Transverse colon (tissue), 4 donors: ENCODE measurements around the gene AFP. TPM values are rescaled to one million over a fixed set of nuclear protein-coding genes. Genes with fewer than 3 reads are reported as not detected.
A peak's percentile ranks its signal among the peaks of the same experiment; 100 is the strongest.

Source experiments
- DNase-seq: peaks from one replicate; pipeline ENCODE4 v3.0.0-alpha.2; 2019
- H3K27ac ChIP-seq, 4 donors: fragments of 200-600 bp; sonication (generic); 2 replicates each; pipeline ENCODE4 v1.5.1; 2016 to 2018; ENCODE audit warnings: inconsistent platforms in 4 of 4
- H3K27me3 ChIP-seq: fragments of 200-600 bp; sonication (generic); 2 replicates; pipeline ENCODE4 v1.5.1; 2017; ENCODE audit warnings: inconsistent platforms
- H3K36me3 ChIP-seq, 4 donors: fragments of 200-600 bp; sonication (generic); 2 replicates each; pipeline ENCODE4 v1.5.1; 2017 to 2019; ENCODE audit warnings: inconsistent platforms in 4 of 4
- H3K4me1 ChIP-seq, 4 donors: fragments of 200-600 bp; sonication (generic); 2 replicates each; pipeline ENCODE4 v1.5.1; 2017 to 2020; ENCODE audit warnings: inconsistent platforms in 4 of 4
- H3K4me3 ChIP-seq, 4 donors: fragments of 200-600 bp; sonication (generic); 1 replicate in 1 of 4; 2 replicates in 3 of 4; pipeline versions ENCODE4 v1.5.1 to v1.6.1; 2017 to 2019; ENCODE audit warnings: inconsistent platforms in 4 of 4
- H3K9me3 ChIP-seq, 2 donors: fragments of 200-600 bp; sonication (generic); 2 replicates each; pipeline ENCODE4 v1.5.1; 2017 to 2019; ENCODE audit warnings: inconsistent platforms in 2 of 2
- CTCF ChIP-seq, 5 experiments: fragments of 200-600 bp in 3 of 5; fragments of 450-650 bp in 2 of 5; sonication (generic) in 3 of 5; IDR thresholded peaks; 1 replicate in 2 of 5; 2 replicates in 3 of 5; pipeline ENCODE4 v1.5.1; 2016 to 2017; ENCODE audit warnings: antibody characterized with exemption in 5 of 5, inconsistent platforms in 3 of 5, mild to moderate bottlenecking in 2 of 5, moderate library complexity in 1 of 5
- EP300 ChIP-seq: sonication (generic); formaldehyde crosslinking; IDR thresholded peaks from one replicate; pipeline ENCODE4 v1.6.1; 2017; ENCODE audit warnings: antibody characterized with exemption, low read depth
- POLR2A ChIP-seq: fragments of 450-650 bp; IDR thresholded peaks from one replicate; pipeline ENCODE4 v1.6.1; 2016; ENCODE audit warnings: antibody characterized with exemption, mild to moderate bottlenecking, moderate library complexity
- POLR2AphosphoS5 ChIP-seq, 3 donors: sonication (generic); formaldehyde crosslinking; IDR thresholded peaks; one replicate each; pipeline ENCODE4 v1.6.1; 2016; ENCODE audit warnings: antibody characterized with exemption in 3 of 3
- WGBS, 2 donors: methylation state at CpG; one replicate each; pipeline ENCODE4 v1.1.5; 2018; ENCODE audit warnings: low coverage in 1 of 2; 5-methylcytosine and 5-hydroxymethylcytosine counted together
- in situ Hi-C, 4 donors: fragments of 200-750 bp; cut with MboI; loops; one replicate each; pipeline versions ENCODE4 v1.15.0 to v1.15.1; 2017; ENCODE audit warnings: low sequenced_read_pairs in 3 of 4, low pct_ligation_motif_present in 1 of 4, low pct_unique_long_range_greater_than_20kb in 1 of 4
- intact Hi-C: fragments of 100-400 bp; cut with DNase I; formaldehyde crosslinking; loops from one replicate; pipeline ENCODE4 v1.15.1; 2023; ENCODE audit warnings: low total_unique reads
- total RNA-seq, 4 donors: library from RNA; depleted of rRNA; stranded (reverse); fragments of >200 nt; gene quantifications; one replicate each; pipeline ENCODE4 v1.1.0, GENCODE V29; 2016

Gene AFP
- total RNA-seq, 4 donors from 2014 or later: not detected

DNA sequence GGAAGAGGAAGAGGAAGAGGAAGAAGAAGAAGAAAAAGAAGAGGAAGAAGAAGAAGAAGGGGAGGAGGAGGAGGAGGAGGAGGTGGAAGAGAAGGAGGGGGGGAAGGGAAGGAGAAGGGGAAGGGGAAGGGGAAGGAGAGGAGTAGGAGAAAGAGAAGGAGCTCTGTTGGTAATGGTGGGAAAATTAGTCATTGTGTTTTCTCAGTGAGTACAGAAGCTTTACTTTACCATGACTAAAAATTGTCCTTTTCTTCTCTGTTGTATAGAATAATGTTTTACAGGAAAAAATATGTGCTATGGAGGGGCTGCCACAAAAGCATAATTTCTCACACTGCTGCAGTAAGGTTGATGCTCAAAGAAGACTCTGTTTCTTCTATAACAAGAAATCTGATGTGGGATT is 49.6 kb downstream of the AFP start:
- in situ Hi-C loops: no loop called here
- Histone ChIP-seq H3K36me3 (no peaks in the 10 kb centered on the region), H3K4me1 (no peaks in the 10 kb centered on the region), H3K27me3 (no peaks in the 10 kb centered on the region), H3K27ac (no peak overlapping the region), H3K4me3 (no peak overlapping the region), H3K9me3 (no peaks in the 10 kb centered on the region)
- TF ChIP-seq POLR2AphosphoS5 (IDR thresholded peaks at IDR 0.05) (no peak), CTCF (IDR thresholded peaks at IDR 0.05) (no peak), EP300 (no peak), POLR2A (no peak)
- no peak for DNase-seq
- intact Hi-C loops: no loop called here

DNA sequence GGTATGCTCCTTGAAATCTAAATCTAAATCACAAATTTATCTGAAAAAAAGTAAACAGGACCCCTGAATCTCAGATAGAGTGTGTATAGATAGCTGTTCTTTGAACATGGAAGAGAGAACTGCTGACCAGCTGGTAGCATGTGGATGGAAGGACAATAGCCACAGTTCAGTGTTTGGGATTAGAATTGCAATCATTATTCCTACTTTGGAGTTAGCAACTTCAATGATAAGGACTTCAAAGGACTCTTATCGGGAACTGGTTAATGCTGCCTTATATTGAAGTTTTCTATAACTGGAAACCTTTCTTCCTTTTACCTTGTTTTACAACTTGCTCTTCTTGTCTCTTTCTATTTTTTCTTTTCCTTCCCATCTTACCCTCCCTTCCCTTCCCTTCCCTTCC is 50.5 kb downstream of the AFP start:
- no peak overlapping the region for H3K4me3 ChIP-seq
- in situ Hi-C loops: no loop called here
- no peaks in the 10 kb centered on the region for H3K27me3 ChIP-seq
- no peaks in the 10 kb centered on the region for H3K4me1 ChIP-seq
- H3K36me3 ChIP-seq: no peaks in the 10 kb centered on the region
- intact Hi-C loops: no loop called here
- no peaks in the 10 kb centered on the region for H3K9me3 ChIP-seq
- H3K27ac ChIP-seq: no peak overlapping the region
- TF ChIP-seq CTCF (IDR thresholded peaks at IDR 0.05): no peak
- no peak for TF ChIP-seq POLR2A
- no peak for TF ChIP-seq POLR2AphosphoS5 (IDR thresholded peaks at IDR 0.05)
- no peak for TF ChIP-seq EP300
- DNase-seq: no peak
- 71 to 82% methylated on average over 1 of the region's 1 CpG for WGBS, 2 donors

DNA sequence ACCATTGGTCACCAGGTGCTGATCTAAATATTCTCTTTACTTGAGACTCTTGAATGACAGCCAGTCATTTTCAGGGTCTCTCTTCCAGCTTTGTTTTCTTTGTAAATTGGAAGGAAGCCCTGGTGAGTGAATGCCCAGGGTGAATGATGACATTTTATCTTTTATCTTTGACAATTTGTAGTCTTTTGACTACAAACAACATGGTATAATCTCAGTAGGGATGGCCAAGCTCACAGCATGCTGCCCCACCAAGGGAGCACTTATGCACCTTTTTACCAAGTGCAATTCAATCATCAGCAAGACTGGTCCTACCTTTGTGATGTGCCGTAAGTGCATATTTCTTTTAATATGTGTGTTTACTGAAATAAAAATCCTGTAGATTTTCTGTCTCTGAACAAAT is 51.2 kb downstream of the AFP start:
- DNase-seq: no peak
- H3K4me3 ChIP-seq: no peak overlapping the region
- H3K27ac ChIP-seq: no peak overlapping the region
- H3K4me1 ChIP-seq: no peaks in the 10 kb centered on the region
- WGBS, 2 donors: 97 to 100% methylated on average over 1 of the region's 1 CpG
- no peaks in the 10 kb centered on the region for H3K27me3 ChIP-seq
- no peak for TF ChIP-seq CTCF (IDR thresholded peaks at IDR 0.05)
- TF ChIP-seq POLR2A: no peak
- TF ChIP-seq POLR2AphosphoS5 (IDR thresholded peaks at IDR 0.05): no peak
- no peak for TF ChIP-seq EP300
- intact Hi-C loops: no loop called here
- H3K9me3 ChIP-seq: no peaks in the 10 kb centered on the region
- in situ Hi-C loops: no loop called here
- no peaks in the 10 kb centered on the region for H3K36me3 ChIP-seq

GRCh38 chr4:73499996-73500765 is 64.2 kb downstream of the AFP start:
- H3K36me3 ChIP-seq: no peaks in the 10 kb centered on the region
- no peaks in the 10 kb centered on the region for H3K27me3 ChIP-seq
- in situ Hi-C loops: no loop called here
- no peaks in the 10 kb centered on the region for H3K9me3 ChIP-seq
- peaks cover 0 to 16% (median 5%) of the 10 kb centered on the region in 4 donors for H3K4me1 ChIP-seq
- H3K27ac ChIP-seq: peak overlapping the region in 3 of 4 donors; percentile 31 to 68 (median 49)
- intact Hi-C loops: no loop called here
- no peak overlapping the region for H3K4me3 ChIP-seq
- no peak for DNase-seq
- 43% methylated on average over 4 of the region's 4 CpGs for WGBS, 2 donors
- TF ChIP-seq CTCF (IDR thresholded peaks at IDR 0.05) (no peak), POLR2A (no peak), POLR2AphosphoS5 (IDR thresholded peaks at IDR 0.05) (no peak), EP300 (no peak)
